ENCODE results near the gene KRTAP5-5.

GRCh38 chr11:1652442-1652770, 22.8 kb downstream of the KRTAP5-5 start:
- TF ChIP-seq POLR2AphosphoS5 (IDR thresholded peaks at IDR 0.05; ENCODE audit: low read depth) (no peak), CREB1 (CRISPR knock-in tag; IDR thresholded peaks at IDR 0.05; ENCODE audit: low read depth) (no peak), EZH2phosphoT487 (IDR thresholded peaks at IDR 0.05; ENCODE audit: unreplicated experiment) (no peak)
- TF ChIP-seq, protein P1, sequence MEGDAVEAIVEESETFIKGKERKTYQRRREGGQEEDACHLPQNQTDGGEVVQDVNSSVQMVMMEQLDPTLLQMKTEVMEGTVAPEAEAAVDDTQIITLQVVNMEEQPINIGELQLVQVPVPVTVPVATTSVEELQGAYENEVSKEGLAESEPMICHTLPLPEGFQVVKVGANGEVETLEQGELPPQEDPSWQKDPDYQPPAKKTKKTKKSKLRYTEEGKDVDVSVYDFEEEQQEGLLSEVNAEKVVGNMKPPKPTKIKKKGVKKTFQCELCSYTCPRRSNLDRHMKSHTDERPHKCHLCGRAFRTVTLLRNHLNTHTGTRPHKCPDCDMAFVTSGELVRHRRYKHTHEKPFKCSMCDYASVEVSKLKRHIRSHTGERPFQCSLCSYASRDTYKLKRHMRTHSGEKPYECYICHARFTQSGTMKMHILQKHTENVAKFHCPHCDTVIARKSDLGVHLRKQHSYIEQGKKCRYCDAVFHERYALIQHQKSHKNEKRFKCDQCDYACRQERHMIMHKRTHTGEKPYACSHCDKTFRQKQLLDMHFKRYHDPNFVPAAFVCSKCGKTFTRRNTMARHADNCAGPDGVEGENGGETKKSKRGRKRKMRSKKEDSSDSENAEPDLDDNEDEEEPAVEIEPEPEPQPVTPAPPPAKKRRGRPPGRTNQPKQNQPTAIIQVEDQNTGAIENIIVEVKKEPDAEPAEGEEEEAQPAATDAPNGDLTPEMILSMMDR (conservative IDR thresholded peaks at IDR 0.05; ENCODE audit: low read depth in 2 of 2): no peak
- TF ChIP-seq, protein P2, sequence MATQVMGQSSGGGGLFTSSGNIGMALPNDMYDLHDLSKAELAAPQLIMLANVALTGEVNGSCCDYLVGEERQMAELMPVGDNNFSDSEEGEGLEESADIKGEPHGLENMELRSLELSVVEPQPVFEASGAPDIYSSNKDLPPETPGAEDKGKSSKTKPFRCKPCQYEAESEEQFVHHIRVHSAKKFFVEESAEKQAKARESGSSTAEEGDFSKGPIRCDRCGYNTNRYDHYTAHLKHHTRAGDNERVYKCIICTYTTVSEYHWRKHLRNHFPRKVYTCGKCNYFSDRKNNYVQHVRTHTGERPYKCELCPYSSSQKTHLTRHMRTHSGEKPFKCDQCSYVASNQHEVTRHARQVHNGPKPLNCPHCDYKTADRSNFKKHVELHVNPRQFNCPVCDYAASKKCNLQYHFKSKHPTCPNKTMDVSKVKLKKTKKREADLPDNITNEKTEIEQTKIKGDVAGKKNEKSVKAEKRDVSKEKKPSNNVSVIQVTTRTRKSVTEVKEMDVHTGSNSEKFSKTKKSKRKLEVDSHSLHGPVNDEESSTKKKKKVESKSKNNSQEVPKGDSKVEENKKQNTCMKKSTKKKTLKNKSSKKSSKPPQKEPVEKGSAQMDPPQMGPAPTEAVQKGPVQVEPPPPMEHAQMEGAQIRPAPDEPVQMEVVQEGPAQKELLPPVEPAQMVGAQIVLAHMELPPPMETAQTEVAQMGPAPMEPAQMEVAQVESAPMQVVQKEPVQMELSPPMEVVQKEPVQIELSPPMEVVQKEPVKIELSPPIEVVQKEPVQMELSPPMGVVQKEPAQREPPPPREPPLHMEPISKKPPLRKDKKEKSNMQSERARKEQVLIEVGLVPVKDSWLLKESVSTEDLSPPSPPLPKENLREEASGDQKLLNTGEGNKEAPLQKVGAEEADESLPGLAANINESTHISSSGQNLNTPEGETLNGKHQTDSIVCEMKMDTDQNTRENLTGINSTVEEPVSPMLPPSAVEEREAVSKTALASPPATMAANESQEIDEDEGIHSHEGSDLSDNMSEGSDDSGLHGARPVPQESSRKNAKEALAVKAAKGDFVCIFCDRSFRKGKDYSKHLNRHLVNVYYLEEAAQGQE (IDR thresholded peaks at IDR 0.05; ENCODE audit: unreplicated experiment): no peak
